ENCODE data around the gene MYBBP1A. TPM values are rescaled to one million over a fixed set of nuclear protein-coding genes. Genes with fewer than 3 reads are reported as not detected.

The MYBBP1A gene
- total and polyA plus RNA-seq, 2 of the 8 experiments (the other 6 are each of a cell fraction or from before 2014, with no cell fraction given) = 46.8 to 151 TPM

- TF ChIP-seq EP300 (IDR thresholded peaks at IDR 0.05; ENCODE audit: borderline replicate concordance in 1 of 2, low read depth in 2 of 2, low read length in 2 of 2) = no peak
- TF ChIP-seq BCL11A (IDR thresholded peaks at IDR 0.05; ENCODE audit: low read depth in 2 of 2, low read length in 2 of 2) = no peak
- no peak for TF ChIP-seq HDAC2 (IDR thresholded peaks at IDR 0.05; ENCODE audit: borderline replicate concordance in 1 of 2, low read depth in 2 of 2, low read length in 2 of 2)
- no peak for TF ChIP-seq POU5F1 (IDR thresholded peaks at IDR 0.05; ENCODE audit: low read depth, low read length)
- TF ChIP-seq TBP (IDR thresholded peaks at IDR 0.05; ENCODE audit: low read depth, low read length) = no peak
Measured at GRCh38 chr17:4550534-4551039, 4.6 kb downstream of the MYBBP1A start (continued).
